ENCODE measurements around the gene GRHPR. TPM values are rescaled to one million over a fixed set of nuclear protein-coding genes. Genes with fewer than 3 reads are reported as not detected.

The GRHPR gene
- total RNA-seq, 3 donors from 2014 or later, result 117 to 144 (median 140) TPM

DNA sequence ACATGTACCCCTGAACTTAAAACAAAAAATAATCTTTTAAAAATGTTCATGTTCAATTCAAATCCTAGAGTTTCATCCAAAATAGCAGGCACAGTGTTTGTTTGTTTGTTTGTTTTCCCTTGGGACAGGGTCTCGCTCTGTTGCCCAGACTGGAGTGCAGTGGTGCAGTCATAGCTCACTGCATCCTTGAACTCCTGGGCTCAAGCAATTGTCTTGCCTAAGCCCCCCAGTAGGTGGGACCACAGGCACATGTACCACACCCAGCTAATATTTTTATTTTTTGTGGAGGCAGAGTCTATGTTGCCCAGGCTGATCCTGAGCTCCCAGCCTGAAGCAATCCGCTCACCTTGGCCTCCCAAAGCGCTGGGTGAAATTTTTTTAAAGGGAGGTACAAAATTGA, 58.3 kb downstream of the GRHPR start:
- Histone ChIP-seq H3K27ac (no peak overlapping the region), H3K4me1 (no peaks in the 10 kb centered on the region), H3K36me3 (no peaks in the 10 kb centered on the region), H3K27me3 (peaks cover 0 to 6% of the 10 kb centered on the region in 2 donors), H3K4me3 (no peak overlapping the region), H3K9me3 (no peaks in the 10 kb centered on the region)
- no peak for DNase-seq (ENCODE audit: low spot score in 2 of 2)
- intact Hi-C loops (cut with DNase I; ENCODE audit: low total_unique reads), result loop anchor here (10.0 kb wide), 2 partner anchors 56 to 114 kb away; partner anchors contain the start of genes GRHPR and TOMM5
- TF ChIP-seq POLR2AphosphoS5 (IDR thresholded peaks at IDR 0.05), result no peak

DNA sequence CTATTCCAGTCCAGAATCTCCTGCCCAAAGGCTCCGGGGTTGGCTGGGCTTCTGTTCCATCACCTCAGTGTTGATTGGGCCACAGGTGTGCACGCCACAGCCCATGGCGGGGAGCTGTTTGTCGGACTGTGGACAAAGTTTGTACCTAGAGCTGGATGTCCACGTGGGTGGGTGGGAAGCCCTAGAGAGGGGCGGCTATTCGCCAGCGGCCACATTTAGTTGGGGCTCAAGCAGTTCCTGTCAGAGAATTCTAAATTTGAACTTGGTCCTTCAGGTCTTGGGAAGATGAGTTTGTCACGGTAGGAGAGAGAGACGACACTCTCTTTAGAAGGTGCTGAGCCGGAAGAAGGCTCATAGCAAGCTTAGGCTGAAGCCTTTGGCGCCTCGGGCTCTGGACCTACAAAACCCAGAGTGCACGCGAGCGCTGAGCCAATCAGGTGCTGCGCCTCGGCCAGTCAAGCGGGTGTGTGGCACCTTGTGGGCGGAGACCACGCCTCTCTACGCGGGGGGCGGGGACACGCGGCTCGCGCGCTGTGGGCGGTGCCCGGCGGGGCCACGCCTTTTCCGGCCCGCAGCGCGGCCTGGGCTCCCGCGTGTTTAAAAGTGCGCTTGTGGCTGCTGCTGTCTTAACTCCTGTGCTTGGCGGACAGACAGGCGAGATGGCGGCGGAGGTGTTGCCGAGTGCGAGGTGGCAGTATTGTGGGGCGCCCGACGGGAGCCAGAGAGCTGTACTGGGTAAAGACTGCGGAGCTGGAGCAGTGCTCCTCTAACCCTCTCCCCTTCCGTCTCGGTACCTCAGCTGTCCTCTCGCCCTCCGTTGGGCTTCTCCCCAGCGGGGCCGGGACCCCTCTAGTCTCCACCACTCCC, 63.1 kb downstream of the GRHPR start, which contains the start of gene POLR1E:
POLR1E (plus strand) TSS at position 560 of the 867 bp plus-strand sequence; CDS start at position 660, 100 bp downstream.
- peak within 1 kb of the TSS; percentile 63 to 77 (median 73) for H3K4me3 ChIP-seq
- H3K9me3 ChIP-seq, result no peaks in the 10 kb centered on the region
- peaks cover 0 to 6% of the 10 kb centered on the region in 2 donors for H3K27me3 ChIP-seq
- H3K27ac ChIP-seq, result peak within 1 kb of the TSS; percentile 82 to 88
- peak; percentile 53 for TF ChIP-seq POLR2A (IDR thresholded peaks at IDR 0.05)
- TF ChIP-seq, protein P1, sequence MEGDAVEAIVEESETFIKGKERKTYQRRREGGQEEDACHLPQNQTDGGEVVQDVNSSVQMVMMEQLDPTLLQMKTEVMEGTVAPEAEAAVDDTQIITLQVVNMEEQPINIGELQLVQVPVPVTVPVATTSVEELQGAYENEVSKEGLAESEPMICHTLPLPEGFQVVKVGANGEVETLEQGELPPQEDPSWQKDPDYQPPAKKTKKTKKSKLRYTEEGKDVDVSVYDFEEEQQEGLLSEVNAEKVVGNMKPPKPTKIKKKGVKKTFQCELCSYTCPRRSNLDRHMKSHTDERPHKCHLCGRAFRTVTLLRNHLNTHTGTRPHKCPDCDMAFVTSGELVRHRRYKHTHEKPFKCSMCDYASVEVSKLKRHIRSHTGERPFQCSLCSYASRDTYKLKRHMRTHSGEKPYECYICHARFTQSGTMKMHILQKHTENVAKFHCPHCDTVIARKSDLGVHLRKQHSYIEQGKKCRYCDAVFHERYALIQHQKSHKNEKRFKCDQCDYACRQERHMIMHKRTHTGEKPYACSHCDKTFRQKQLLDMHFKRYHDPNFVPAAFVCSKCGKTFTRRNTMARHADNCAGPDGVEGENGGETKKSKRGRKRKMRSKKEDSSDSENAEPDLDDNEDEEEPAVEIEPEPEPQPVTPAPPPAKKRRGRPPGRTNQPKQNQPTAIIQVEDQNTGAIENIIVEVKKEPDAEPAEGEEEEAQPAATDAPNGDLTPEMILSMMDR (IDR thresholded peaks at IDR 0.05), result no peak
- TF ChIP-seq POLR2AphosphoS5 (IDR thresholded peaks at IDR 0.05), result peak; percentile 73 to 87 (median 78)
- DNase-seq (ENCODE audit: low spot score in 2 of 2), result peak; percentile 95
- intact Hi-C loops (cut with DNase I; ENCODE audit: low total_unique reads), result loop anchor here (10.0 kb wide), 2 partner anchors 61 to 109 kb away; partner anchors contain the start of genes GRHPR and TOMM5
- H3K36me3 ChIP-seq, result no peaks in the 10 kb centered on the region
- peaks cover 0 to 14% of the 10 kb centered on the region in 2 donors for H3K4me1 ChIP-seq

DNA sequence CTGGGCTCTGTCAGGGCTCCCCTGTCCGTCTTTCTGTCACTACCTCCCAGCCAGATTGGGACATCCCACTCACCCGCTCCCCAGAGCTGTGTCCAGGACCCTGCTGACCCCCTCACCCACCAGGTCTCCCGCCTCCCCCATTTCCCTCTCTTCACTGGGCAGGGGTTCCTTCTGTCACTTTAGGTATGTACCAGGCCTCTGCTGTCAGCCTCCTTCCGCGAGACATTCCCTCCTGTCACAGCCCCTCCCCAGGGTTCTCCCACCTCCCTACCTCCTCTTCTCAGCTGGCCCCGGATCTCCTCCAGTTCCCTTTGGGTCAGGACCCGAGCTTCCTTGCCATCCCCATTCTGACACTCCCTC, 63.7 kb downstream of the GRHPR start:
- Histone ChIP-seq H3K27ac (peak overlapping the region; percentile 82 to 88), H3K36me3 (no peaks in the 10 kb centered on the region), H3K4me1 (peaks cover 0 to 14% of the 10 kb centered on the region in 2 donors), H3K27me3 (peaks cover 0 to 6% of the 10 kb centered on the region in 2 donors), H3K4me3 (peak overlapping the region; percentile 63 to 77 (median 73)), H3K9me3 (no peaks in the 10 kb centered on the region)
- no peak for DNase-seq (ENCODE audit: low spot score in 2 of 2)
- TF ChIP-seq, protein P1 (IDR thresholded peaks at IDR 0.05), result no peak
- TF ChIP-seq POLR2AphosphoS5 (IDR thresholded peaks at IDR 0.05) (no peak), POLR2A (IDR thresholded peaks at IDR 0.05) (no peak)
- intact Hi-C loops (cut with DNase I; ENCODE audit: low total_unique reads), result loop anchor here (10.0 kb wide), 2 partner anchors 61 to 109 kb away; partner anchors contain the start of genes GRHPR and TOMM5

Other genes starting within 250 kb of the GRHPR start
- gene ZBTB5, start 42.8 kb downstream of the GRHPR start, total RNA-seq, result 10 to 100 TPM; 10.6 to 21.5 (median 14.7) TPM
- 10 to 100 TPM; 28.8 to 33.9 (median 30.8) TPM for gene POLR1E, start 63.3 kb downstream of the GRHPR start, total RNA-seq
- 1 to 10 TPM; 5.1 to 6.9 (median 5.9) TPM for gene FBXO10, start 153.7 kb downstream of the GRHPR start, total RNA-seq
- gene TOMM5, start 169.9 kb downstream of the GRHPR start, total RNA-seq, result 100 to 1,000 TPM in 1 of 3 donors, 10 to 100 TPM in 2; 71.9 to 105 (median 72.0) TPM
- 1 to 10 TPM in 1 of 3 donors, under 1 TPM in 2; 0.16 to 1.6 (median 0.59) TPM for gene FRMPD1, start 228.3 kb downstream of the GRHPR start, total RNA-seq